ENCODE data around the gene ATAD2B. TPM values are rescaled to one million over a fixed set of nuclear protein-coding genes. Genes with fewer than 3 reads are reported as not detected.

ATAD2B gene
- total and polyA plus RNA-seq, 2 of the 4 experiments (the other 2 are of a cell fraction) = 1.5 to 5.0 TPM

DNA sequence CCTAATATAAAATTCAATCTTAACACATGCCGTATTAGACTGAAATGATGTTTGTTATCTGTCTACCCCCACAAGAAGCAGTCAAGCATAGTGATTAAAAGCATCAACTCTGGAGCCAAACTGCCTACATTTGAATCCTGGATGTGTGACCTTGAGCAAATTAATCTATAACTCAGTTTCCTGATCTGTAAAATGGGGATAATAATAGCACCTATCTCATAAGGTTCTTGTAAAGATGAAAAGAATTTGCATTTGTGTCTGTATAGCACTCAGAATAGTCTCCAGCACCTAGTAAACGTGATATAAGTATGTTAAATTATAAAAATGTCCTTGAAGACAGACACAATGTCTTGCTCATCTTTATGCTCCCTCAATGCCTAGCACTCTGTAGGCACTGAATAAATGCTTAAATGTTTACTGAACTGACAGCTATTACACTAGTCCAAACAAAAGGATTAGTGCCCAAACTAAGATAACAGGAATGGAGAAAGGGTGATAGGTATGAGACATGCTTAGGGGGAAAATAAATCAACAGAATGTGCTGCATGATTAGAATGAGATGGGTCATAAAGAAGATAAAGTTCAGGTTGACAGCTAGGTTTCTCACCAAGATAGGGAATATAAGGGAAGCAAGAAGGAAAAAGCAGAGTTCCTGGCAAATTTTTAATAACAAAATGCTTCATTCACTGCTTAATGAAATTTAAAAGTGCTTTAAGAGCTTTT, 180.6 kb downstream of the ATAD2B start:
- in situ Hi-C loops (cut with MboI; ENCODE audit: low sequenced_read_pairs) (no loop called here), dilution Hi-C loops (cut with HindIII; ENCODE audit: low sequenced_read_pairs, unreplicated experiment) (no loop called here), intact Hi-C loops (cut with micrococcal nuclease) (no loop called here)
- Histone ChIP-seq H3K9me1 (ENCODE audit: insufficient read depth, low read length) (no peaks in the 10 kb centered on the region; the same call in 1 of the 2 replicates), H3K18ac (ENCODE audit: low read depth, low read length) (no peak overlapping the region), H3K27me3 (ENCODE audit: control insufficient read depth, insufficient read depth, low read length) (no peaks in the 10 kb centered on the region), H2BK5ac (ENCODE audit: low read depth, low read length, poor library complexity, severe bottlenecking) (no peak overlapping the region), H4K20me1 (ENCODE audit: insufficient read depth, low read length) (no peaks in the 10 kb centered on the region), H3K4me2 (ENCODE audit: low read depth, low read length) (no peak overlapping the region), H3K4me3 (ENCODE audit: insufficient read depth, low read depth, low read length) (no peak overlapping the region), H4K8ac (ENCODE audit: low read depth in 2 of 2, low read length in 2 of 2) (no peak overlapping the region), H3K4ac (ENCODE audit: low read depth, low read length) (no peak overlapping the region), H2BK20ac (ENCODE audit: low read depth, low read length) (no peak overlapping the region), H3K4me1 (ENCODE audit: control insufficient read depth, insufficient read depth, low read length) (peaks cover 3% of the 10 kb centered on the region; the same call in 1 of the 2 replicates), H2AK5ac (ENCODE audit: low read depth, low read length) (no peak overlapping the region), H3K9ac (ENCODE audit: low read depth, low read length) (no peak overlapping the region), H3K79me1 (ENCODE audit: low read depth in 1 of 2, low read length in 2 of 2) (no peaks in the 10 kb centered on the region; a peak in 1 of 4 replicates), H2BK15ac (ENCODE audit: low read depth, low read length) (no peak overlapping the region), H3K9me3 (ENCODE audit: control insufficient read depth, insufficient read depth, low read length) (no peaks in the 10 kb centered on the region), H4K5ac (ENCODE audit: low read depth, low read length) (no peak overlapping the region), H3K27ac (ENCODE audit: insufficient read depth, low read length) (no peak overlapping the region), H3K36me3 (ENCODE audit: control insufficient read depth, insufficient read depth, low read length) (no peaks in the 10 kb centered on the region), H4K91ac (ENCODE audit: insufficient read depth, low read depth, low read length) (no peak overlapping the region), H2AFZ (replicated peaks; ENCODE audit: low read length, poor library complexity) (no peak overlapping the region), H2BK120ac (ENCODE audit: low read depth, low read length) (no peak overlapping the region), H3K23ac (ENCODE audit: low read depth, low read length) (no peak overlapping the region), H3K14ac (replicated peaks; ENCODE audit: low read depth, low read length) (no peak overlapping the region), H2AK9ac (replicated peaks; ENCODE audit: low read depth, low read length, poor library complexity) (no peak overlapping the region), H3K56ac (ENCODE audit: extremely low read depth, insufficient read depth, low read length) (no peak overlapping the region)
- no peak for ATAC-seq (ENCODE audit: low read depth)
- no TSS peak for BruUV-seq (replicated peaks)
- ChIA-PET POLR2A (ENCODE audit: unreplicated experiment) (no interaction called here), CTCF (interaction anchor here (0.5 kb wide), 1 partner anchor 174 kb away, joined by 7 read pairs; no protein-coding TSS in a partner anchor)
- TF ChIP-seq MAZ (IDR thresholded peaks at IDR 0.05; ENCODE audit: borderline replicate concordance, low read depth, low read length) = no peak
- no peak for TF ChIP-seq CHD1 (IDR thresholded peaks at IDR 0.05; ENCODE audit: low read depth, low read length)
- no peak for TF ChIP-seq RFX5 (IDR thresholded peaks at IDR 0.05; ENCODE audit: low read depth, low read length)
- TF ChIP-seq MAFK (IDR thresholded peaks at IDR 0.05; ENCODE audit: low read depth, low read length) = no peak
- no peak for TF ChIP-seq RAD21 (IDR thresholded peaks at IDR 0.05; ENCODE audit: low read length)
- TF ChIP-seq NFE2L2 (IDR thresholded peaks at IDR 0.05; ENCODE audit: low read depth, low read length) = no peak
- TF ChIP-seq RCOR1 (IDR thresholded peaks at IDR 0.05; ENCODE audit: insufficient replicate concordance, low read length) = no peak
- TF ChIP-seq CEBPB (IDR thresholded peaks at IDR 0.05; ENCODE audit: low read depth, low read length) = no peak
- TF ChIP-seq SMC3 (IDR thresholded peaks at IDR 0.05; ENCODE audit: low read depth, low read length) = no peak
- TF ChIP-seq, protein P1, sequence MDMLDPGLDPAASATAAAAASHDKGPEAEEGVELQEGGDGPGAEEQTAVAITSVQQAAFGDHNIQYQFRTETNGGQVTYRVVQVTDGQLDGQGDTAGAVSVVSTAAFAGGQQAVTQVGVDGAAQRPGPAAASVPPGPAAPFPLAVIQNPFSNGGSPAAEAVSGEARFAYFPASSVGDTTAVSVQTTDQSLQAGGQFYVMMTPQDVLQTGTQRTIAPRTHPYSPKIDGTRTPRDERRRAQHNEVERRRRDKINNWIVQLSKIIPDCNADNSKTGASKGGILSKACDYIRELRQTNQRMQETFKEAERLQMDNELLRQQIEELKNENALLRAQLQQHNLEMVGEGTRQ (IDR thresholded peaks at IDR 0.05; ENCODE audit: low read depth, low read length) = no peak
- TF ChIP-seq FOS (IDR thresholded peaks at IDR 0.05; ENCODE audit: low read depth, low read length) = no peak
- TF ChIP-seq POLR2A (IDR thresholded peaks at IDR 0.05; ENCODE audit: low read depth, low read length) = no peak
- TF ChIP-seq, protein P2, sequence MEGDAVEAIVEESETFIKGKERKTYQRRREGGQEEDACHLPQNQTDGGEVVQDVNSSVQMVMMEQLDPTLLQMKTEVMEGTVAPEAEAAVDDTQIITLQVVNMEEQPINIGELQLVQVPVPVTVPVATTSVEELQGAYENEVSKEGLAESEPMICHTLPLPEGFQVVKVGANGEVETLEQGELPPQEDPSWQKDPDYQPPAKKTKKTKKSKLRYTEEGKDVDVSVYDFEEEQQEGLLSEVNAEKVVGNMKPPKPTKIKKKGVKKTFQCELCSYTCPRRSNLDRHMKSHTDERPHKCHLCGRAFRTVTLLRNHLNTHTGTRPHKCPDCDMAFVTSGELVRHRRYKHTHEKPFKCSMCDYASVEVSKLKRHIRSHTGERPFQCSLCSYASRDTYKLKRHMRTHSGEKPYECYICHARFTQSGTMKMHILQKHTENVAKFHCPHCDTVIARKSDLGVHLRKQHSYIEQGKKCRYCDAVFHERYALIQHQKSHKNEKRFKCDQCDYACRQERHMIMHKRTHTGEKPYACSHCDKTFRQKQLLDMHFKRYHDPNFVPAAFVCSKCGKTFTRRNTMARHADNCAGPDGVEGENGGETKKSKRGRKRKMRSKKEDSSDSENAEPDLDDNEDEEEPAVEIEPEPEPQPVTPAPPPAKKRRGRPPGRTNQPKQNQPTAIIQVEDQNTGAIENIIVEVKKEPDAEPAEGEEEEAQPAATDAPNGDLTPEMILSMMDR (conservative IDR thresholded peaks at IDR 0.05; ENCODE audit: low read depth, low read length) = no peak
- TF ChIP-seq MXI1 (IDR thresholded peaks at IDR 0.05; ENCODE audit: borderline replicate concordance, low read depth, low read length) = no peak
- no peak for DNase-seq
- WGBS, 2 experiments (ENCODE audit: extremely low coverage in 2 of 2, insufficient read length in 1 of 2) = 100% methylated on average over 1 of the region's 2 CpGs; no CpG with 5 or more reads in 1 of the 2 experiments
